Activated CD4-positive, alpha-beta T cell treated with anti-CD3 and anti-CD28 coated beads, Interleukin-2, amount 50 U/mL, for 48 hours (primary cell): ENCODE measurements around the gene ETFB.

Experiments used
- DNase-seq, 2 experiments: peaks; one replicate each; pipeline ENCODE4 v3.0.0-alpha.2; 2020

Gene ETFB

GRCh38 chr19:51351266-51351990, 14.8 kb downstream of the ETFB start:
- DNase-seq = no peak

- no peak for DNase-seq
Observed at GRCh38 chr19:51347209-51347928, 18.8 kb downstream of the ETFB start.

GRCh38 chr19:51346742-51347141, 19.4 kb downstream of the ETFB start:
- no peak for DNase-seq

- no peak for DNase-seq
Observed at GRCh38 chr19:51345076-51345620, 21.0 kb downstream of the ETFB start.

GRCh38 chr19:51342631-51343569, 23.3 kb downstream of the ETFB start:
- DNase-seq = no peak

GRCh38 chr19:51341976-51342580, 24.1 kb downstream of the ETFB start, which contains the start of gene VSIG10L:
Gene VSIG10L, minus strand, starts transcription at chr19:51342139. Its CDS starts 15 bp downstream, at chr19:51342124.
- DNase-seq = no peak

- no peak for DNase-seq
Observed at GRCh38 chr19:51341066-51341465, 25.1 kb downstream of the ETFB start.

GRCh38 chr19:51339687-51340656, 26.2 kb downstream of the ETFB start:
- peak; percentile 99 for DNase-seq

GRCh38 chr19:51339313-51339686, 26.9 kb downstream of the ETFB start:
- DNase-seq = no peak

GRCh38 chr19:51338563-51339312, 27.4 kb downstream of the ETFB start:
- DNase-seq = peak; percentile 91 to 92

- DNase-seq = no peak
Observed at GRCh38 chr19:51337861-51338562, 28.2 kb downstream of the ETFB start.

- no peak for DNase-seq
Observed at GRCh38 chr19:51337141-51337860, 28.9 kb downstream of the ETFB start.

- no peak for DNase-seq
Observed at GRCh38 chr19:51333836-51334460, 32.2 kb downstream of the ETFB start.

GRCh38 chr19:51331716-51332115, 34.5 kb downstream of the ETFB start:
- no peak for DNase-seq

- DNase-seq = no peak
Observed at GRCh38 chr19:51331193-51331592, 35.0 kb downstream of the ETFB start.

- DNase-seq = no peak
Observed at GRCh38 chr19:51330366-51330765, 35.8 kb downstream of the ETFB start.

- DNase-seq = no peak
Observed at GRCh38 chr19:51329411-51329810, 36.8 kb downstream of the ETFB start.
